HFFc6 (cell line): Measurements from ENCODE around the gene KATNAL1. TPM values are rescaled to one million over a fixed set of nuclear protein-coding genes. Genes with fewer than 3 reads are reported as not detected.

Source experiments
- DNase-seq: peaks from one replicate; pipeline ENCODE4 v3.0.0-alpha.2; 2018
- H3K27ac Mint-ChIP-seq: 2 replicates; pipeline ENCODE4 v1.8.0; 2020; ENCODE audit warnings: mild to moderate bottlenecking, mixed read lengths
- H3K27me3 Mint-ChIP-seq: 2 replicates; pipeline ENCODE4 v1.8.0; 2021; ENCODE audit warnings: mild to moderate bottlenecking, moderate library complexity, mixed read lengths; ENCODE audit not compliant: insufficient read depth
- H3K36me3 Mint-ChIP-seq: 2 replicates; pipeline ENCODE4 v1.8.0; 2021; ENCODE audit warnings: low read depth, mixed read lengths
- H3K4me1 Mint-ChIP-seq: 2 replicates; pipeline ENCODE4 v1.8.0; 2020; ENCODE audit warnings: low read depth, mixed read lengths
- H3K4me3 Mint-ChIP-seq: 2 replicates; pipeline ENCODE4 v1.8.0; 2020; ENCODE audit warnings: mild to moderate bottlenecking, moderate library complexity, mixed read lengths
- H3K9me3 Mint-ChIP-seq: 2 replicates; pipeline ENCODE4 v1.8.0; 2020; ENCODE audit warnings: mild to moderate bottlenecking, mixed read lengths
- total RNA-seq, 6 experiments: library from RNA; stranded (reverse); fragmentation: NEBNext Ultra II Directional; extraction: Animal tissue kit (Norgen Biotek cat#: 25700); gene quantifications; 2 replicates in 1 of 6; 3 replicates in 5 of 6; pipeline ENCODE4 v1.2.3, GENCODE V29; 2021
- TF ChIP-seq, protein P1 (sequence below): fragments of 200-600 bp; sonication (generic); IDR thresholded peaks from 2 replicates; pipeline ENCODE4 v1.5.0; 2021; ENCODE audit warnings: antibody characterized with exemption, mild to moderate bottlenecking

Gene KATNAL1
- total RNA-seq, 6 experiments from 2014 or later, result 48.2 to 71.4 (median 61.2) TPM

DNA sequence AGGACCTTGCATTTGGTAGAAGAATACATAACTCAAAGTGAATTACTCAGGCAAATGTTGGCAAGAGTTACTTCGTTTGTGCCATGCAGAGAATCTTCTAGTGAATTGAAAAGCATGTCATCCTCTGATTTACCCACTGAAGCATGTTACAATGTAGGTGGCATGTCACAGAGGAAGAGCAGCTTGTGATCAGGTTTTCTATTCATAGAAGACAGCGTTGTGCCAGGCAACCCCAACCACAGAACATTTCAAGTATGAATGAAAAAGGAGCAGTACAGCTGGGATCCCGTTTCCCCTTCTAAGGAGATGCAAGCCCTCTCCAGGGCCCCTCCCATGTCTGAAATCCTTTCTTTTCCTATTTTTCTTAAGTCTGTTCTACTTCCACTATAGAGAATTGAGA is 6.0 kb upstream of the KATNAL1 start:
- Mint-ChIP-seq H3K4me1 (peaks cover 23% of the 10 kb centered on the region), H3K36me3 (no peaks in the 10 kb centered on the region), H3K9me3 (no peaks in the 10 kb centered on the region), H3K4me3 (no peak overlapping the region), H3K27ac (no peak overlapping the region), H3K27me3 (peaks cover 3% of the 10 kb centered on the region; the same call in 1 of the 2 replicates)
- DNase-seq, result no peak
- TF ChIP-seq, protein P1, sequence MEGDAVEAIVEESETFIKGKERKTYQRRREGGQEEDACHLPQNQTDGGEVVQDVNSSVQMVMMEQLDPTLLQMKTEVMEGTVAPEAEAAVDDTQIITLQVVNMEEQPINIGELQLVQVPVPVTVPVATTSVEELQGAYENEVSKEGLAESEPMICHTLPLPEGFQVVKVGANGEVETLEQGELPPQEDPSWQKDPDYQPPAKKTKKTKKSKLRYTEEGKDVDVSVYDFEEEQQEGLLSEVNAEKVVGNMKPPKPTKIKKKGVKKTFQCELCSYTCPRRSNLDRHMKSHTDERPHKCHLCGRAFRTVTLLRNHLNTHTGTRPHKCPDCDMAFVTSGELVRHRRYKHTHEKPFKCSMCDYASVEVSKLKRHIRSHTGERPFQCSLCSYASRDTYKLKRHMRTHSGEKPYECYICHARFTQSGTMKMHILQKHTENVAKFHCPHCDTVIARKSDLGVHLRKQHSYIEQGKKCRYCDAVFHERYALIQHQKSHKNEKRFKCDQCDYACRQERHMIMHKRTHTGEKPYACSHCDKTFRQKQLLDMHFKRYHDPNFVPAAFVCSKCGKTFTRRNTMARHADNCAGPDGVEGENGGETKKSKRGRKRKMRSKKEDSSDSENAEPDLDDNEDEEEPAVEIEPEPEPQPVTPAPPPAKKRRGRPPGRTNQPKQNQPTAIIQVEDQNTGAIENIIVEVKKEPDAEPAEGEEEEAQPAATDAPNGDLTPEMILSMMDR, result no peak

- H3K4me3 Mint-ChIP-seq, result no peak overlapping the region
- TF ChIP-seq, protein P1, result no peak
Measured at GRCh38 chr13:30312904-30313303, 5.6 kb upstream of the KATNAL1 start.

GRCh38 chr13:30308548-30308947 is 1.2 kb upstream of the KATNAL1 start:
- peak overlapping the region; percentile 84 for H3K27ac Mint-ChIP-seq

More at GRCh38 chr13:30312904-30313303, 5.6 kb upstream of the KATNAL1 start:
- Mint-ChIP-seq H3K36me3 (no peaks in the 10 kb centered on the region), H3K9me3 (no peaks in the 10 kb centered on the region), H3K4me1 (peaks cover 27% of the 10 kb centered on the region), H3K27ac (no peak overlapping the region), H3K27me3 (peaks cover 3% of the 10 kb centered on the region; the same call in 1 of the 2 replicates)
- no peak for DNase-seq

GRCh38 chr13:30307971-30308290 is 580 bp upstream of the KATNAL1 start:
- TF ChIP-seq, protein P1, result no peak
- Mint-ChIP-seq H3K36me3 (peaks cover 12% of the 10 kb centered on the region), H3K27ac (peak overlapping the region; percentile 67), H3K4me1 (peaks cover 52% of the 10 kb centered on the region), H3K4me3 (peak overlapping the region; percentile 92), H3K27me3 (peaks cover 1% of the 10 kb centered on the region; the same call in 1 of the 2 replicates), H3K9me3 (no peaks in the 10 kb centered on the region)
- DNase-seq, result no peak

More at GRCh38 chr13:30308548-30308947, 1.2 kb upstream of the KATNAL1 start:
- H3K27me3 Mint-ChIP-seq, result peaks cover 1% of the 10 kb centered on the region; the same call in 1 of the 2 replicates
- no peaks in the 10 kb centered on the region for H3K9me3 Mint-ChIP-seq
- peak overlapping the region; percentile 5; the same call in 1 of the 2 replicates for H3K4me3 Mint-ChIP-seq
- H3K36me3 Mint-ChIP-seq, result peaks cover 12% of the 10 kb centered on the region
- peak; percentile 31 for DNase-seq
- peaks cover 46% of the 10 kb centered on the region for H3K4me1 Mint-ChIP-seq
- TF ChIP-seq, protein P1, result no peak

GRCh38 chr13:30306762-30307193 is 573 bp downstream of the KATNAL1 start:
- peaks cover 64% of the 10 kb centered on the region for H3K4me1 Mint-ChIP-seq
- H3K36me3 Mint-ChIP-seq, result peaks cover 12% of the 10 kb centered on the region

More at GRCh38 chr13:30306762-30307193, 573 bp downstream of the KATNAL1 start:
- Mint-ChIP-seq H3K9me3 (no peaks in the 10 kb centered on the region), H3K27me3 (peaks cover 1% of the 10 kb centered on the region; the same call in 1 of the 2 replicates), H3K4me3 (peak overlapping the region; percentile 92), H3K27ac (peak overlapping the region; percentile 67)
- DNase-seq, result peak; percentile 84
- TF ChIP-seq, protein P1, result no peak
